Measurements from ENCODE around the gene AQP12B.

- no peak for TF ChIP-seq CTCF (IDR thresholded peaks at IDR 0.05; ENCODE audit: low read depth, low read length)
- TF ChIP-seq MYC (IDR thresholded peaks at IDR 0.05; ENCODE audit: low read depth, low read length): no peak
These were observed 25.8 kb upstream of the AQP12B start for GRCh38 chr2:240708457-240708856.

All from NB4 (cell line).